ENCODE measurements around the gene ECI2.

DNA sequence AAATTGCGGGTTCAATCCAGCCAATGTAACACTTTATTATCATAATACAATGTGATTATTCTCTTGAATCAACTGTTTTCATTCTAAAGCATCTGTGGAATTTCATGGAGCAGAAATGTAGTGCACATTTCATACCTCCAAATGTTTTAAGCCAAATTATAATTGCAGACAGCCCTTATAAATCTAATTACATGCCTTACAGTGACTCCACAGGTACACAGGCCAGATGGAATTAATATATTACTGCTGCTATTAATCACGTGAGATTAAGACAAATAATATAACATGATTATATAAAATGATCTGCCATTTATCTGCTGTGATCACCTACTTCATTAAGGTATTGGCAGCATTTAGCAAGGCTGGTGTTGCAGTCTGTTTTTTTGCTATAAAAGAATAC lies 9.7 kb upstream of the ECI2 start:
- TF ChIP-seq, protein P1, sequence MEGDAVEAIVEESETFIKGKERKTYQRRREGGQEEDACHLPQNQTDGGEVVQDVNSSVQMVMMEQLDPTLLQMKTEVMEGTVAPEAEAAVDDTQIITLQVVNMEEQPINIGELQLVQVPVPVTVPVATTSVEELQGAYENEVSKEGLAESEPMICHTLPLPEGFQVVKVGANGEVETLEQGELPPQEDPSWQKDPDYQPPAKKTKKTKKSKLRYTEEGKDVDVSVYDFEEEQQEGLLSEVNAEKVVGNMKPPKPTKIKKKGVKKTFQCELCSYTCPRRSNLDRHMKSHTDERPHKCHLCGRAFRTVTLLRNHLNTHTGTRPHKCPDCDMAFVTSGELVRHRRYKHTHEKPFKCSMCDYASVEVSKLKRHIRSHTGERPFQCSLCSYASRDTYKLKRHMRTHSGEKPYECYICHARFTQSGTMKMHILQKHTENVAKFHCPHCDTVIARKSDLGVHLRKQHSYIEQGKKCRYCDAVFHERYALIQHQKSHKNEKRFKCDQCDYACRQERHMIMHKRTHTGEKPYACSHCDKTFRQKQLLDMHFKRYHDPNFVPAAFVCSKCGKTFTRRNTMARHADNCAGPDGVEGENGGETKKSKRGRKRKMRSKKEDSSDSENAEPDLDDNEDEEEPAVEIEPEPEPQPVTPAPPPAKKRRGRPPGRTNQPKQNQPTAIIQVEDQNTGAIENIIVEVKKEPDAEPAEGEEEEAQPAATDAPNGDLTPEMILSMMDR (IDR thresholded peaks at IDR 0.05; ENCODE audit: poor library complexity), result no peak
- no peak for TF ChIP-seq EZH2 (IDR thresholded peaks at IDR 0.05; ENCODE audit: borderline replicate concordance)

All from hepatocyte (in vitro differentiated cells).